Effector memory CD8-positive, alpha-beta T cell (primary cell): Measurements from ENCODE around the gene TSHZ3.

Experiments
- ATAC-seq: fragments of 150-1000 bp; cut with Tn5 transposase; replicated peaks from 2 replicates; pipeline ENCODE4 v1.10.0; 2021; ENCODE audit warnings: mild to moderate bottlenecking, moderate library complexity
- DNase-seq, 3 experiments: peaks; one replicate each; pipeline ENCODE4 v3.0.0; 2021
- H3K27ac Mint-ChIP-seq, 2 donors: one replicate each; pipeline ENCODE4 v1.8.0; 2022; ENCODE audit warnings: mild to moderate bottlenecking in 2 of 2, mixed read lengths in 2 of 2, moderate library complexity in 2 of 2
- H3K27me3 Mint-ChIP-seq, 2 donors: one replicate each; pipeline ENCODE4 v1.8.0; 2022; ENCODE audit warnings: mixed read lengths in 2 of 2
- H3K36me3 Mint-ChIP-seq: one replicate; pipeline ENCODE4 v1.8.0; 2022; ENCODE audit warnings: mild to moderate bottlenecking, moderate library complexity, mixed read lengths; ENCODE audit not compliant: insufficient read depth
- H3K4me1 Mint-ChIP-seq, 2 donors: one replicate each; pipeline ENCODE4 v1.8.0; 2022; ENCODE audit warnings: low read depth in 2 of 2, mixed read lengths in 2 of 2
- H3K4me3 Mint-ChIP-seq, 2 donors: one replicate each; pipeline ENCODE4 v1.8.0; 2022; ENCODE audit warnings: mild to moderate bottlenecking in 2 of 2, mixed read lengths in 2 of 2, moderate library complexity in 2 of 2
- H3K9me3 Mint-ChIP-seq, 2 donors: one replicate each; pipeline ENCODE4 v1.8.0; 2022; ENCODE audit warnings: mixed read lengths in 2 of 2

Gene TSHZ3

DNA sequence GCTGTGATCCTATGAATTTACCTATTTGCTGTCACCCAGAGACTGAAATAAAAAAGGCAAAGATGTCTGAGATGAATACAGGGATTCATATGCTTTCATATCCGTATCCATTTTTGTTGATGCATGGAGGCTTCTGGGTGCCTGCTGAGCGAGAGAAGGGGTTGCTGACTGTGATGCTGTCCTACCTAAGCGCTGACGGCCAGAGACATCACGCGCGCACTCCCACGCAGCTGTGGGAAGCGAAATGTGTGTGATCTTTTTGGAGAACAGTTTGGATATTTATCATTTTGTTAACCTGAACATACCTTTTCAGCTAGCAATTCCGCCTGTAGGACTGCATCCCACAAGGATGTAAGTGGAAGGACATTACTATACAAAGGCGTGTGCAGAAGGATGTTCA, 23.9 kb downstream of the TSHZ3 start:
- H3K4me3 Mint-ChIP-seq: no peak overlapping the region
- no peaks in the 10 kb centered on the region for H3K9me3 Mint-ChIP-seq
- no peaks in the 10 kb centered on the region for H3K4me1 Mint-ChIP-seq
- no peaks in the 10 kb centered on the region for H3K36me3 Mint-ChIP-seq
- H3K27ac Mint-ChIP-seq: no peak overlapping the region
- ATAC-seq (no peak), DNase-seq (no peak)
- H3K27me3 Mint-ChIP-seq: peaks cover 12 to 16% of the 10 kb centered on the region in 2 donors

- no peak overlapping the region for H3K27ac Mint-ChIP-seq
- no peaks in the 10 kb centered on the region for H3K4me1 Mint-ChIP-seq
- no peaks in the 10 kb centered on the region for H3K9me3 Mint-ChIP-seq
- H3K27me3 Mint-ChIP-seq: peaks cover 25 to 30% of the 10 kb centered on the region in 2 donors
- ATAC-seq: no peak
- H3K4me3 Mint-ChIP-seq: no peak overlapping the region
- H3K36me3 Mint-ChIP-seq: no peaks in the 10 kb centered on the region
- no peak for DNase-seq
Measured at GRCh38 chr19:31319465-31319864, 29.8 kb downstream of the TSHZ3 start.

DNA sequence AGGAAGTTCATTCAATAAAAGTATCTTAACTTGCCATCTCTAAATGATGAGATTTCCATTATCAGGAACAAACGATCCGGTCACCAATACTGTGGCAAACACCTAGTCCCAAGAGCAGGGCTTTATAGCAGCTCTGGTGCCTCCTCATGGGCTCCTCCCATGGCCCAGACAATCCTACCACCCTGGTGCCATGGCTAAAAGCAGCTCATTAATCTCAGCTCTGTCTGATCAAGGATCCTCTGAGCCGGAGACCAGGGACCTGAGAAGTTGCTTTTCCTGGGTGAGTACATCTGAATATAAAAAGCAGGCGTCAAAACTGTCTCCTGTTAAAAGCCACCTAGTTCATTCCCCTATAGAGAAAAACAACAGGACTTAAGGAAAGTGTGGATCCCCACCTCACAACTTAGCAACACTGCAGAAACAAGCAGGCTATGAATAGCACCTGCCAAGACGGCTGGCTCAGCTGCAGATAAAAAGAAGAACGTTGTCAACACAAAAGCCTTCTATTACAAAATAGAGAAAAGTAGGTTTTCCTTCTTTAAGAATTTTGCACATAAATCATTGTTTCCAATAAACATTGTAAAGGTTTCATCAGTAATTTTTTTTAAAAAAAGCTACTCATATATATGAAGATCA, 30.3 kb downstream of the TSHZ3 start:
- Mint-ChIP-seq H3K27me3 (peaks cover 25 to 35% of the 10 kb centered on the region in 2 donors), H3K27ac (no peak overlapping the region), H3K36me3 (no peaks in the 10 kb centered on the region), H3K4me1 (no peaks in the 10 kb centered on the region), H3K9me3 (no peaks in the 10 kb centered on the region), H3K4me3 (no peak overlapping the region)
- DNase-seq: no peak
- ATAC-seq: no peak

DNA sequence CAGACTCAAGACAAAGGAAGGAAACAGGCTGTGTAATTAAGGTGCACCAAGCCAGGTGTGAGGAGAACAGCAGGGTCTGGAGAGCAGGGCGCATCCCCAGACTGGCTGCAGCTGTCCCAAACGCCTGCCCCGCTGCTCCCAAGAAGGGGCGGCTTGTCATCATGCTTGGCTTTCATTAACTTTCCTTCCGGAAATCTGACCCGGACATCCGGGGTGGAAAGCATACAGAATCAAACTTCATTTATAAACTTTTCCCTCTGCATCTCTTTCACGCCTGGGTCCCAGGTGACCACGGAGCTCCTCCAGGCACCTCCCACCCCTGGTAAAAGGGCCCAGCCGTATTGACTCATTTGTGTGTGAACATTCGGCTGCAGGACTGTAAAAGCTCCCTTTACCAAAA, 31.7 kb downstream of the TSHZ3 start:
- Mint-ChIP-seq H3K4me1 (no peaks in the 10 kb centered on the region), H3K4me3 (no peak overlapping the region), H3K27me3 (peaks cover 25 to 37% of the 10 kb centered on the region in 2 donors), H3K36me3 (no peaks in the 10 kb centered on the region), H3K27ac (no peak overlapping the region), H3K9me3 (no peaks in the 10 kb centered on the region)
- ATAC-seq (no peak), DNase-seq (no peak)

DNA sequence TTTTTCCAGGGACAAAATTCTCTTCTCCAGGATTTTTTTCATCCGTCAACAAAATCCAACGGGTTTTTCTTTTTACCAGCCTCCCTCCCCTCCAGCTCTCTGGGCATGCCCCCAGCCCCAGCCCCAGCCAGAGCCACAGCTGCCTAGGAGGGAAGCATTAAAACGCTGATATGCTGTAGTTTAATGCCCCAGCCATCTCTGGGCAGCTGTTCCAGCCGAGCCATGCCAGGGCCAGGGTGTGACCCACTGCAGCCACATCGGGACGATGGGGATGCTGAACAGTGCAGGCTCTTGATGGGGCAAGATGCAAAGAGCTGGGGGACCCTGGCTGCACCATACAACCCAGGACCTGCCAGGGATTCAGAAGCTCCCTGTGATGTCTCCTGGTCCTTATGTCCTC, 32.1 kb downstream of the TSHZ3 start:
- Mint-ChIP-seq H3K27me3 (peaks cover 25 to 37% of the 10 kb centered on the region in 2 donors), H3K4me3 (no peak overlapping the region), H3K4me1 (no peaks in the 10 kb centered on the region), H3K36me3 (no peaks in the 10 kb centered on the region), H3K9me3 (no peaks in the 10 kb centered on the region), H3K27ac (no peak overlapping the region)
- ATAC-seq (no peak), DNase-seq (no peak)

- H3K4me1 Mint-ChIP-seq: peaks cover 0 to 2% of the 10 kb centered on the region in 2 donors
- H3K27ac Mint-ChIP-seq: no peak overlapping the region
- DNase-seq (no peak), ATAC-seq (no peak)
- no peaks in the 10 kb centered on the region for H3K9me3 Mint-ChIP-seq
- H3K4me3 Mint-ChIP-seq: no peak overlapping the region
- H3K27me3 Mint-ChIP-seq: peaks cover 23 to 37% of the 10 kb centered on the region in 2 donors
- H3K36me3 Mint-ChIP-seq: no peaks in the 10 kb centered on the region
Measured at GRCh38 chr19:31316201-31316951, 32.9 kb downstream of the TSHZ3 start.

GRCh38 chr19:31315652-31316051, 33.6 kb downstream of the TSHZ3 start:
- H3K4me3 Mint-ChIP-seq: no peak overlapping the region
- H3K27ac Mint-ChIP-seq: no peak overlapping the region
- H3K9me3 Mint-ChIP-seq: no peaks in the 10 kb centered on the region
- H3K36me3 Mint-ChIP-seq: no peaks in the 10 kb centered on the region
- no peak for ATAC-seq
- H3K4me1 Mint-ChIP-seq: peaks cover 0 to 2% of the 10 kb centered on the region in 2 donors
- no peak for DNase-seq
- peaks cover 15 to 36% of the 10 kb centered on the region in 2 donors for H3K27me3 Mint-ChIP-seq

DNA sequence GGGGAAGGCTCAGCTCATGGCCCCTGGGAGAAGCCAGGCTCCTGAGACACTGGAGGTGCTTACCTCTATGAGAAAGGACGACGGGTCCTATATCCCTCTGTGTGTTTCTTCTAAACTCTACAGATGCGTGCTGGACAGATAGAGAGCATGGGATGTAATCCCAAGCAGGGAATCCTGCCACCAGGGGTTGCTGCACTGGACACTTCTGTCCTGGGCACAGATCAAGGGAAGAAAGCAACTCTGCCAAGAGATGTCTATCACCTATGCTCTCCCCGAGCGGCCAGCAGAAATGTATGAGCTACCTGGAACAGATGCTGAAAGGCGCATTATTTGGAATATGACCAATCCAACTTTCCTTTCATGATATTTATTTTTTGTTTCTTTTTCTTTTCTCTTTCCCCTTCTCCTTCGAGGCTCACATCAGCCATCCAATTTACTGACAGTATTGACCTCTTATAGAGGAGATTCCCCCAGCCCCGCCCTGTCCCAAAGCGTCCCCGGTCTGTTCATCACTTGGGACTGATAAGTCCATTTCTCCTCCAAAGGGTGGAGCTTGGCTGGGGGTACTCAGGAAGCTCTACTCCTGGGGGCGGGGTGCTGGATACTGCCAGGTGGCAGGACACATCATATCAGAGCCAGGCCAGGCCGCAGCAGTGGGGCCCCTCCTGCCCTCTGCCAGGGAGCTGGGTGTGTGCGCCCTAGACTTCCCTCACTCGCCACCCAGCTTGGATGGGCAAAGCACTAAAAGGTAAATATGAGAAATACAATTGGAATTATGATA, 34.2 kb downstream of the TSHZ3 start:
- peaks cover 0 to 2% of the 10 kb centered on the region in 2 donors for H3K4me1 Mint-ChIP-seq
- ATAC-seq (no peak), DNase-seq (no peak)
- H3K27me3 Mint-ChIP-seq: peaks cover 12 to 31% of the 10 kb centered on the region in 2 donors
- H3K27ac Mint-ChIP-seq: peak overlapping the region in 1 of 2 donors; percentile 63
- H3K36me3 Mint-ChIP-seq: no peaks in the 10 kb centered on the region
- no peak overlapping the region for H3K4me3 Mint-ChIP-seq
- no peaks in the 10 kb centered on the region for H3K9me3 Mint-ChIP-seq

DNA sequence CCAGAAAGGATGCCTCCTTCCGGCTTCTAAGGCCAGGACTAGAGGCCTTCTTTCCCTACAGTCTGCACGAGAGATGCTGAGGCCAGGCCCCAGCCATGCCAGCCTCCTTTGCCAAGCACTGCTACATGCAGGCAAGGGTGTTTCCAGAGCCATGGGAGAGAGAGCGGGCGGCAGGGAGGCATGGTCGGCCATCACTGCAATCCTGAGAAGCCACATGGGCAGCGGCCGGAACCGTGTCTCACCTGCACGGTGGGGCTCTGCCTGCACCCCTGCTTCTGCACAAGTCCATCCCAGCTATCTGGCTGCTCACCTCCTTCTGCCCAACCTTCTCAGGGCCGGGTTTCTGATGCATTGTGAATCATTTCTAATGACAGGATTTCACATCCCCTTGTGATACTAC, 35.1 kb downstream of the TSHZ3 start:
- DNase-seq: no peak
- H3K4me1 Mint-ChIP-seq: peaks cover 0 to 2% of the 10 kb centered on the region in 2 donors

DNA sequence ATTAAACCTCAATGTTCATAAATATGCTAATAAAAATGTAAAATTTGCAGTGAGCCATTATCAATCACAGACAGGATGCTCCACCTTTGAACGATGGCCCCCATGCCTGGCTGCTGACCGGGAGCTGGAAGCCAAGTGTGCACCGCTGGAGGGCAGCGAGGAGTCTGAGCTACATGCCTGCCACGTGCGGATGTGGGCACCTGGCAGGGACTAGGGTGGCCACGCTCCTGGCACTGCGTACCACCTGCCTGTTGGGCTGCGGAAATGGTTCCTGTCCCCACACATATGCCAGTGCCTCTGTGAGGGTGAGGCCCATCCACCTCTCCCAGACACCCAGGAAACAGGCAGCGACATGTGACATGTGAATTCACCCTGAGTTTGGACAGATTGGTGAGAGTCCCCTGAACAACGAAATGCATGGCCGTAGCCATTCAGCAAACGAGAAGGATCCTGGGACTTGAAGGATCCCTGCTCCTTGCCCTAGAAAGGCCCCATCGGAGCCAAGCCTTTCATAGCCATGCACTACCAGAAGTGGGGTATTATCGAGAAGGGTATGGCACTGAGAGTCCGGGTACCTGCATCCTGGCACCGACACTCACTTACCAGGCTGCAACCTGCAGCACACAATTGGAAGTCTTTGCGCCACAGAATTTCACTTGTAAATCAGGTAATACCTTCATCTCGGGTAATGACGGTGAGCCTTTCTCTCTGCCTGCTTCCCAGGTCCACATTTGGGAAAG, 35.8 kb downstream of the TSHZ3 start:
- ATAC-seq: no peak
- Mint-ChIP-seq H3K27me3 (peaks cover 20 to 41% of the 10 kb centered on the region in 2 donors), H3K36me3 (no peaks in the 10 kb centered on the region), H3K4me1 (peaks cover 0 to 2% of the 10 kb centered on the region in 2 donors), H3K4me3 (no peak overlapping the region), H3K27ac (no peak overlapping the region), H3K9me3 (no peaks in the 10 kb centered on the region)
- DNase-seq: no peak

More for the DNA sequence above, 35.1 kb downstream of the TSHZ3 start:
- no peaks in the 10 kb centered on the region for H3K9me3 Mint-ChIP-seq
- no peak for ATAC-seq
- peaks cover 20 to 38% of the 10 kb centered on the region in 2 donors for H3K27me3 Mint-ChIP-seq
- H3K4me3 Mint-ChIP-seq: no peak overlapping the region
- no peak overlapping the region for H3K27ac Mint-ChIP-seq
- no peaks in the 10 kb centered on the region for H3K36me3 Mint-ChIP-seq

- H3K27ac Mint-ChIP-seq: no peak overlapping the region
- no peak for ATAC-seq
- peaks cover 20 to 41% of the 10 kb centered on the region in 2 donors for H3K27me3 Mint-ChIP-seq
- H3K36me3 Mint-ChIP-seq: no peaks in the 10 kb centered on the region
- H3K9me3 Mint-ChIP-seq: no peaks in the 10 kb centered on the region
- peaks cover 0 to 2% of the 10 kb centered on the region in 2 donors for H3K4me1 Mint-ChIP-seq
- DNase-seq: no peak
- H3K4me3 Mint-ChIP-seq: no peak overlapping the region
Measured at GRCh38 chr19:31312677-31313244, 36.5 kb downstream of the TSHZ3 start.

DNA sequence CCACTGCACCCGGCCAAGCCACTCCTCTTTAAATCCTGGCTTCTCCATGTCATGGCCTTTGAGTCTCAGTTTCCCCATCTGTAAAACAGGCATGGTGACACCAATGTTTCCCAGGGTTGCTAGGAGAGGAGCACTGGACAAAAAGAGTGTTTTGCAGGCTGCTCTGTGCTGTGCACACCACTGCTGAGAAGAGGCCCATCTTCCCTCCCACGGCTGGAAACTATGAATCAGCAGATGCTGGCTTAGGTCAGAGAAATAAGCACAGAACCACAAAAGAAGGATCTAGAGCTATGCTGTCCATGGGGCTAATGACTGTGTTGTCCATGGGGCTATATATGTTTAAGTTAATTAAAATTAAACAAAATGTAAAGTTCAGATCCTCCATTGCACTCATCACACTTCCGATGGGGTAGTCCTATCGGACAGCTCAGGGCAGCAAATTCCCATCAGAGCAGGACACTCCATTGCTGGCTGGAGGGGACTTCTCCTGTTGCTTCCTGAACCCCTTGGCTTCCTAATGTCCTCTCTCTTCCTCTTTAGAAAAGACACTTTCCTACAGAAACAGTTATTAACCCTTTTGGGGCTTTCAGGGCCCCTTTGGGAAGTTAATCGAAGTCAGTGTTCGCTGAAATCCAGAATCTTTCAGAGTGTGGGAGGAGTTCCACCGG, 37.1 kb downstream of the TSHZ3 start:
- no peak for DNase-seq
- Mint-ChIP-seq H3K27me3 (peaks cover 23 to 41% of the 10 kb centered on the region in 2 donors), H3K9me3 (no peaks in the 10 kb centered on the region), H3K4me1 (peaks cover 0 to 2% of the 10 kb centered on the region in 2 donors), H3K36me3 (no peaks in the 10 kb centered on the region), H3K27ac (no peak overlapping the region), H3K4me3 (no peak overlapping the region)
- no peak for ATAC-seq
